H1 (cell line): ENCODE results near the gene ADARB2. TPM values are rescaled to one million over a fixed set of nuclear protein-coding genes. Genes with fewer than 3 reads are reported as not detected.

Experiments used
- CTCF ChIA-PET: fragments of 300-600 bp; sonication (Branson Sonifier 250); formaldehyde crosslinking; loops from one replicate; lab custom pipeline; 2021; ENCODE audit not compliant: partially characterized antibody; lab: Charles Lee
- POLR2A ChIA-PET: fragments of 300-600 bp; sonication (Branson Sonifier 250); formaldehyde crosslinking; loops from one replicate; lab custom pipeline; 2021; ENCODE audit warnings: inconsistent platforms; ENCODE audit not compliant: partially characterized antibody; lab: Charles Lee
- DNase-seq, 2 experiments: peaks; one replicate each; pipeline versions ENCODE4 v3.0.0 to v3.0.0-alpha.2; 2010 to 2022; ENCODE audit warnings: low spot score in 2 of 2, low read depth in 1 of 2, mixed read lengths in 1 of 2
- FAIRE-seq: peaks from 2 replicates; lab custom pipeline; 2011; peaks lifted over from hg19 to GRCh38; lab: Jason Lieb, UNC
- H2AFZ ChIP-seq: 2 replicates; pipeline ENCODE4 v1.8.1; 2012; ENCODE audit warnings: low read length, inconsistent platforms
- H2AK5ac ChIP-seq: 2 replicates; pipeline ENCODE4 v1.6.1; 2013; ENCODE audit warnings: low read depth, low read length
- H2BK120ac ChIP-seq: replicated peaks from 2 replicates; pipeline ENCODE3; 2013; ENCODE audit warnings: low read depth, low read length, inconsistent platforms
- H2BK12ac ChIP-seq: 2 replicates; pipeline ENCODE4 v1.6.1; 2013; ENCODE audit warnings: low read depth, low read length
- H2BK15ac ChIP-seq: 2 replicates; pipeline ENCODE4 v1.6.1; 2013; ENCODE audit warnings: low read length
- H2BK20ac ChIP-seq: 2 replicates; pipeline ENCODE4 v1.6.1; 2013; ENCODE audit warnings: low read length
- H2BK5ac ChIP-seq: 2 replicates; pipeline ENCODE4 v1.6.1; 2013; ENCODE audit warnings: low read depth, low read length
- H3K14ac ChIP-seq: 2 replicates; pipeline ENCODE4 v1.6.1; 2013; ENCODE audit warnings: inconsistent platforms; ENCODE audit not compliant: insufficient read length
- H3K18ac ChIP-seq: 2 replicates; pipeline ENCODE4 v1.6.1; 2013; ENCODE audit warnings: low read length; ENCODE audit errors: extremely low read depth
- H3K23ac ChIP-seq: 2 replicates; pipeline ENCODE4 v1.6.1; 2013; ENCODE audit warnings: inconsistent platforms; ENCODE audit not compliant: insufficient read length
- H3K23me2 ChIP-seq: 2 replicates; pipeline ENCODE4 v1.6.1; 2013; ENCODE audit warnings: low read depth, low read length
- H3K27ac ChIP-seq: 2 replicates; pipeline ENCODE4 v1.6.1; 2011; ENCODE audit warnings: low read depth, low read length, inconsistent platforms
- H3K27me3 ChIP-seq, 4 experiments: replicated peaks in 1 of 4; 1 replicate in 1 of 4; 2 replicates in 3 of 4; pipeline versions ENCODE4 v1.6.1 to v1.8.1; 2011 to 2013; ENCODE audit warnings: low read length in 3 of 4, mild to moderate bottlenecking in 3 of 4, inconsistent platforms in 2 of 4, mixed read lengths in 2 of 4, moderate library complexity in 1 of 4; ENCODE audit not compliant: control insufficient read depth in 3 of 4, insufficient read depth in 3 of 4; ENCODE audit errors: extremely low read depth in 1 of 4
- H3K36me3 ChIP-seq, 4 experiments: 2 replicates each; pipeline versions ENCODE4 v1.6.1 to v1.8.1; 2011 to 2013; ENCODE audit warnings: mild to moderate bottlenecking in 4 of 4, low read length in 3 of 4, moderate library complexity in 2 of 4, control low read depth in 1 of 4, inconsistent platforms in 1 of 4; ENCODE audit not compliant: insufficient read depth in 4 of 4, control insufficient read depth in 2 of 4
- H3K4ac ChIP-seq: replicated peaks from 2 replicates; pipeline ENCODE3; 2013; ENCODE audit warnings: low read length, low read depth, mixed read lengths, inconsistent platforms; ENCODE audit not compliant: insufficient read length
- H3K4me1 ChIP-seq, 4 experiments: replicated peaks in 1 of 4; 1 replicate in 1 of 4; 2 replicates in 3 of 4; pipeline versions ENCODE4 v1.6.1 to v1.8.1; 2011 to 2013; ENCODE audit warnings: low read length in 3 of 4, inconsistent platforms in 2 of 4, mixed read lengths in 1 of 4; ENCODE audit not compliant: insufficient read depth in 4 of 4, control insufficient read depth in 3 of 4
- H3K4me2 ChIP-seq, 2 experiments: 2 replicates each; pipeline versions ENCODE4 v1.6.1 to v1.8.1; 2011 to 2013; ENCODE audit warnings: low read depth in 2 of 2, low read length in 2 of 2, control low read depth in 1 of 2, inconsistent platforms in 1 of 2, mild to moderate bottlenecking in 1 of 2; ENCODE audit not compliant: insufficient read depth in 1 of 2
- H3K4me3 ChIP-seq, 4 experiments: fragments of 200-600, 300-600 bp in 1 of 4; sonication (generic), shearing (Covaris generic), sonication (Bioruptor Twin) in 1 of 4; 2 replicates each; pipeline versions ENCODE4 v1.5.1 to v1.8.1; 2011 to 2016; ENCODE audit warnings: low read length in 4 of 4, low read depth in 3 of 4, control low read depth in 2 of 4, inconsistent platforms in 2 of 4, mild to moderate bottlenecking in 2 of 4, mixed read lengths in 1 of 4, moderate library complexity in 1 of 4; ENCODE audit not compliant: insufficient read depth in 2 of 4; ENCODE audit errors: extremely low read depth in 1 of 4
- H3K56ac ChIP-seq: replicated peaks from 2 replicates; pipeline ENCODE3; 2013; ENCODE audit warnings: low read depth, mild to moderate bottlenecking, mixed read lengths, low read length, inconsistent platforms; ENCODE audit not compliant: insufficient read length
- H3K79me1 ChIP-seq: 2 replicates; pipeline ENCODE4 v1.6.1; 2013; ENCODE audit warnings: low read depth, low read length, control low read depth
- H3K79me2 ChIP-seq, 2 experiments: 2 replicates each; pipeline versions ENCODE4 v1.6.1 to v1.8.1; 2012 to 2013; ENCODE audit warnings: low read length in 2 of 2, mild to moderate bottlenecking in 2 of 2, inconsistent platforms in 1 of 2; ENCODE audit not compliant: insufficient read depth in 2 of 2, control insufficient read depth in 1 of 2
- H3K9ac ChIP-seq, 4 experiments: replicated peaks in 1 of 4; 1 replicate in 1 of 4; 2 replicates in 3 of 4; pipeline versions ENCODE4 v1.6.1 to v1.8.1; 2011 to 2013; ENCODE audit warnings: low read depth in 3 of 4, low read length in 3 of 4, control low read depth in 2 of 4, mild to moderate bottlenecking in 2 of 4, moderate library complexity in 2 of 4, inconsistent platforms in 1 of 4; ENCODE audit errors: extremely low read depth in 1 of 4
- H3K9me3 ChIP-seq, 2 experiments: 2 replicates each; pipeline versions ENCODE4 v1.6.1 to v1.8.1; 2012 to 2013; ENCODE audit warnings: mild to moderate bottlenecking in 2 of 2, moderate library complexity in 2 of 2, control low read depth in 1 of 2, inconsistent platforms in 1 of 2, low read depth in 1 of 2, low read length in 1 of 2, mixed read lengths in 1 of 2; ENCODE audit not compliant: insufficient read depth in 2 of 2
- H4K20me1 ChIP-seq, 2 experiments: replicated peaks in 1 of 2; 2 replicates each; pipeline versions ENCODE3 to v1.8.1; 2011 to 2013; ENCODE audit warnings: inconsistent platforms in 2 of 2, low read length in 2 of 2, mild to moderate bottlenecking in 1 of 2; ENCODE audit not compliant: insufficient read depth in 2 of 2, control insufficient read depth in 1 of 2
- H4K5ac ChIP-seq: 2 replicates; pipeline ENCODE4 v1.6.1; 2013; ENCODE audit warnings: low read length, low read depth, mixed read lengths, inconsistent platforms; ENCODE audit not compliant: insufficient read length
- H4K8ac ChIP-seq: 2 replicates; pipeline ENCODE4 v1.8.0; 2013; ENCODE audit warnings: mild to moderate bottlenecking, moderate library complexity, low read length, inconsistent platforms; ENCODE audit not compliant: insufficient read depth; ENCODE audit errors: extremely low read depth
- H4K91ac ChIP-seq: replicated peaks from 2 replicates; pipeline ENCODE3; 2013; ENCODE audit warnings: low read length, mixed read lengths, inconsistent platforms; ENCODE audit not compliant: insufficient read length
- ASH2L ChIP-seq: fragments of 200-600, 300-600 bp; sonication (generic); IDR thresholded peaks from one replicate; pipeline ENCODE4 v1.7.1; 2017; ENCODE audit warnings: low read length
- CEBPB ChIP-seq: IDR thresholded peaks from 2 replicates; pipeline ENCODE4 v1.6.1; 2012; ENCODE audit warnings: low read depth, low read length
- EGR1 ChIP-seq: IDR thresholded peaks from 2 replicates; pipeline ENCODE4 v1.6.1; 2011; ENCODE audit warnings: low read depth, low read length, borderline replicate concordance
- JUN ChIP-seq: IDR thresholded peaks from 2 replicates; pipeline ENCODE4 v1.6.1; 2011; ENCODE audit warnings: low read depth, mild to moderate bottlenecking, improper control_type of control experiment, low read length
- NRF1 ChIP-seq: IDR thresholded peaks from 2 replicates; pipeline ENCODE4 v1.6.1; 2011; ENCODE audit warnings: mild to moderate bottlenecking, low read depth, low read length, improper control_type of control experiment
- POU5F1 ChIP-seq: IDR thresholded peaks from 2 replicates; pipeline ENCODE4 v1.6.1; 2011; ENCODE audit warnings: low read depth, mild to moderate bottlenecking, low read length, moderate library complexity
- RXRA ChIP-seq: IDR thresholded peaks from 2 replicates; pipeline ENCODE4 v1.6.1; 2011; ENCODE audit warnings: low read depth, mild to moderate bottlenecking, low read length, moderate library complexity; ENCODE audit not compliant: insufficient read depth
- SIX5 ChIP-seq: IDR thresholded peaks from 2 replicates; pipeline ENCODE4 v1.6.1; 2011; ENCODE audit warnings: mild to moderate bottlenecking, low read depth, low read length
- TAF1 ChIP-seq: IDR thresholded peaks from 2 replicates; pipeline ENCODE4 v1.6.1; 2011; ENCODE audit warnings: mild to moderate bottlenecking, low read depth, low read length
- TAF7 ChIP-seq: optimal IDR thresholded peaks from 2 replicates; pipeline ENCODE3; 2011; ENCODE audit warnings: low read depth, mild to moderate bottlenecking, inconsistent platforms, low read length, moderate library complexity, borderline replicate concordance
- TBP ChIP-seq: IDR thresholded peaks from 2 replicates; pipeline ENCODE4 v1.6.1; 2011; ENCODE audit warnings: low read depth, low read length, improper control_type of control experiment
- YY1 ChIP-seq: IDR thresholded peaks from 2 replicates; pipeline ENCODE4 v1.6.1; 2011; ENCODE audit warnings: low read depth, mild to moderate bottlenecking, low read length
- ZNF274 ChIP-seq: IDR thresholded peaks from 2 replicates; pipeline ENCODE4 v1.7.0; 2012; ENCODE audit warnings: low read length, borderline replicate concordance; ENCODE audit errors: extremely low read depth
- WGBS, 2 experiments: shearing (Covaris generic) in 1 of 2; methylation state at CpG; one replicate each; pipeline versions ENCODE4 v1.1.6 to v1.1.7; 2013 to 2015; ENCODE audit warnings: low lambda C conversion rate in 2 of 2, mixed read lengths in 2 of 2, inconsistent platforms in 1 of 2, low coverage in 1 of 2, missing lambda C conversion rate in 1 of 2; ENCODE audit not compliant: insufficient replicate concordance in 2 of 2, insufficient coverage in 1 of 2, insufficient read length in 1 of 2; ENCODE audit errors: extremely low coverage in 1 of 2, missing lambda C conversion rate in 1 of 2; 5-methylcytosine and 5-hydroxymethylcytosine counted together
- polyA plus RNA-seq, 7 experiments: library from polyadenylated mRNA; depleted of rRNA in 3 of 7; stranded (reverse) in 5 of 7; unstranded in 2 of 7; fragments of >200 nt in 5 of 7; fragments of 200-250 nt in 2 of 7; gene quantifications; 1 replicate in 5 of 7; 2 replicates in 1 of 7; 4 replicates in 1 of 7; pipeline versions ENCODE4 v1.2.1 to v1.2.3, GENCODE V29; 2011 to 2013; ENCODE audit warnings: missing spikeins in 2 of 7, mixed read lengths in 2 of 7
- total RNA-seq: library from RNA; stranded (reverse); fragmentation: NEBNext Ultra II Directional; extraction: Animal tissue kit (Norgen Biotek cat#: 25700); gene quantifications from 2 replicates; pipeline ENCODE4 v1.2.1, GENCODE V29; 2021

Gene ADARB2
- total and polyA plus RNA-seq, 2 of the 8 experiments (the other 6 are each of a cell fraction or from before 2014, with no cell fraction given) = 2.2 to 2.8 TPM

- Histone ChIP-seq H3K23me2 (peaks cover 11% of the 10 kb centered on the region; the same call in 1 of the 2 replicates), H3K36me3 (no peaks in the 10 kb centered on the region), H3K56ac (no peak overlapping the region), H4K5ac (no peak overlapping the region), H2BK20ac (no peak overlapping the region), H3K79me2 (no peaks in the 10 kb centered on the region), H4K20me1 (peaks cover 0 to 1% of the 10 kb centered on the region in 2 experiments), H2AK5ac (no peak overlapping the region), H4K91ac (no peak overlapping the region), H3K9me3 (no peaks in the 10 kb centered on the region), H2AFZ (no peak overlapping the region), H2BK120ac (no peak overlapping the region), H4K8ac (no peak overlapping the region), H3K79me1 (no peaks in the 10 kb centered on the region), H3K4me2 (peak overlapping the region; percentile 75 to 86; a peak in 2 of 4 replicates), H2BK12ac (no peak overlapping the region), H2BK5ac (no peak overlapping the region), H2BK15ac (no peak overlapping the region), H3K18ac (no peak overlapping the region), H3K4me3 (peak overlapping the region in 1 of 4 experiments; percentile 68; a peak in 2 of 8 replicates), H3K4me1 (peaks cover 0 to 13% (median 4%) of the 10 kb centered on the region in 4 experiments; a peak in 5 of 7 replicates), H3K23ac (no peak overlapping the region), H3K27ac (no peak overlapping the region), H3K27me3 (peaks cover 0 to 28% (median 20%) of the 10 kb centered on the region in 4 experiments; a peak in 6 of 7 replicates), H3K4ac (no peak overlapping the region), H3K9ac (no peak overlapping the region), H3K14ac (no peak overlapping the region)
- POLR2A ChIA-PET = no interaction called here
- TF ChIP-seq ZNF274 (no peak), EGR1 (no peak), ASH2L (no peak), TAF7 (no peak), RXRA (no peak), NRF1 (no peak), YY1 (no peak), SIX5 (no peak), TBP (no peak), JUN (no peak), POU5F1 (no peak), TAF1 (no peak), CEBPB (no peak)
- DNase-seq = no peak
- FAIRE-seq = no peak
- WGBS, 2 experiments = 85% methylated on average over 8 of the region's 8 CpGs; no CpG with 5 or more reads in 1 of the 2 experiments
- CTCF ChIA-PET = interaction anchor here (2.8 to 3.8 kb wide), 2 partner anchors 19 to 20 kb away, joined by 9 to 14 read pairs; no protein-coding TSS in a partner anchor
These were observed 1.8 kb downstream of the ADARB2 start for GRCh38 chr10:1735562-1735961.
